IPS-11a (cell line): ENCODE data around the gene PSAPL1.

Experiments used
- H3K4me3 ChIP-seq: one replicate; pipeline ENCODE4 v1.5.1; 2013; ENCODE audit warnings: low read depth, low read length, control low read depth

Gene PSAPL1

GRCh38 chr4:7431696-7432530, 2.8 kb downstream of the PSAPL1 start:
- no peak overlapping the region for H3K4me3 ChIP-seq

- no peak overlapping the region for H3K4me3 ChIP-seq
These were observed 3.6 kb downstream of the PSAPL1 start for GRCh38 chr4:7430965-7431695.

GRCh38 chr4:7430368-7430964, 4.3 kb downstream of the PSAPL1 start:
- no peak overlapping the region for H3K4me3 ChIP-seq

GRCh38 chr4:7429601-7430078, 5.1 kb downstream of the PSAPL1 start:
- H3K4me3 ChIP-seq = no peak overlapping the region

- no peak overlapping the region for H3K4me3 ChIP-seq
These were observed 5.7 kb downstream of the PSAPL1 start for GRCh38 chr4:7429069-7429416.

GRCh38 chr4:7428261-7429068, 6.3 kb downstream of the PSAPL1 start:
- no peak overlapping the region for H3K4me3 ChIP-seq

- no peak overlapping the region for H3K4me3 ChIP-seq
These were observed 6.9 kb downstream of the PSAPL1 start for GRCh38 chr4:7427831-7428260.

GRCh38 chr4:7427361-7427760, 7.4 kb downstream of the PSAPL1 start:
- no peak overlapping the region for H3K4me3 ChIP-seq

- no peak overlapping the region for H3K4me3 ChIP-seq
These were observed 8.1 kb downstream of the PSAPL1 start for GRCh38 chr4:7426525-7427171.

GRCh38 chr4:7425591-7426468, 8.9 kb downstream of the PSAPL1 start:
- no peak overlapping the region for H3K4me3 ChIP-seq

- no peak overlapping the region for H3K4me3 ChIP-seq
These were observed 9.6 kb downstream of the PSAPL1 start for GRCh38 chr4:7425124-7425523.

GRCh38 chr4:7424553-7425111, 10.1 kb downstream of the PSAPL1 start:
- no peak overlapping the region for H3K4me3 ChIP-seq

- H3K4me3 ChIP-seq = no peak overlapping the region
These were observed 10.8 kb downstream of the PSAPL1 start for GRCh38 chr4:7423801-7424552.

- H3K4me3 ChIP-seq = no peak overlapping the region
These were observed 11.3 kb downstream of the PSAPL1 start for GRCh38 chr4:7423391-7423790.

GRCh38 chr4:7422898-7423180, 11.9 kb downstream of the PSAPL1 start:
- H3K4me3 ChIP-seq = no peak overlapping the region

GRCh38 chr4:7422151-7422897, 12.4 kb downstream of the PSAPL1 start:
- no peak overlapping the region for H3K4me3 ChIP-seq

GRCh38 chr4:7421356-7422150, 13.2 kb downstream of the PSAPL1 start:
- H3K4me3 ChIP-seq = no peak overlapping the region
